NCI-H2196 treated with DMSO at 0.1 percent for 48 hours (cell line): ENCODE results near the gene MYH9.
"Not testable (repeated sequence)": the region's sequence is repeated elsewhere in the genome, so short reads cannot be mapped to it uniquely, and the experiment has no call there.

Experiments
- DNase-seq: peaks from one replicate; lab custom pipeline; 2025; ENCODE audit not compliant: unreplicated experiment; lab: John Stamatoyannopoulos, UW

Gene MYH9

DNA sequence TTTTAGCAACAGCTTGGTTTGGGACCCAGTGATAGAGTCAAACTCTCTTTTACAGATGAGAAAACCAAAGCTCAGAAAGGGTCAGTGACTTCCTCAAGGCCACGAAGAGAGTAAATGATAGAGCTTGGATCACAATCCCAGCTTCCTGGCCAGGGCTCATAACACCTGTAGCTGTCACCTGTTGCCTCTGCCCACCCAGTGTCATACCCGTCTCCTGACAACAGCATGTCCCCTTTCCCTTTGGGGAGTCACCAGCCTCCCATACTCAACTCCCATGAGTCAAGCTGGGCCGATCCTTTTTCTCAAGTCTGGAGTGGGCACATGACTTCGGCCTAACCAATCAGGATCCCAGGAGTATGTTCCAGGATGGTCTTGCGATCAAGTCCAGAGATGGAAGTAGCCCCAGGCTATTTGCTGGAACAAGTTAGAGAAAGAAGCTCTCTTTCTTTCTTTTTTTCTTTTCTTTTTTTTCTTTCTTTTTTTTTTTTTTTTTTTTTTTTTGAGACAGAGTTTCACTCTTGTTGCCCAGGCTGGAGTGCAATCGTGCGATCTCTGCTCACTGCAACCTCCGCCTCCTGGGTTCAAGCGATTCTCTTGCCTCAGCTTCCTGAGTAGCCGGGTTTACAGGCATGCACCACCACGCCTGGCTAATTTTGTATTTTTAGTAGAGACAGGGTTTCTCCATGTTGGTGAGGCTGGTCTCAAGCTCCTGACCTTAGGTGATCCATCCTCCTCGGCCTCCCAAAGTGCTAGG, 27.8 kb upstream of the MYH9 start:
- DNase-seq: no peak

DNA sequence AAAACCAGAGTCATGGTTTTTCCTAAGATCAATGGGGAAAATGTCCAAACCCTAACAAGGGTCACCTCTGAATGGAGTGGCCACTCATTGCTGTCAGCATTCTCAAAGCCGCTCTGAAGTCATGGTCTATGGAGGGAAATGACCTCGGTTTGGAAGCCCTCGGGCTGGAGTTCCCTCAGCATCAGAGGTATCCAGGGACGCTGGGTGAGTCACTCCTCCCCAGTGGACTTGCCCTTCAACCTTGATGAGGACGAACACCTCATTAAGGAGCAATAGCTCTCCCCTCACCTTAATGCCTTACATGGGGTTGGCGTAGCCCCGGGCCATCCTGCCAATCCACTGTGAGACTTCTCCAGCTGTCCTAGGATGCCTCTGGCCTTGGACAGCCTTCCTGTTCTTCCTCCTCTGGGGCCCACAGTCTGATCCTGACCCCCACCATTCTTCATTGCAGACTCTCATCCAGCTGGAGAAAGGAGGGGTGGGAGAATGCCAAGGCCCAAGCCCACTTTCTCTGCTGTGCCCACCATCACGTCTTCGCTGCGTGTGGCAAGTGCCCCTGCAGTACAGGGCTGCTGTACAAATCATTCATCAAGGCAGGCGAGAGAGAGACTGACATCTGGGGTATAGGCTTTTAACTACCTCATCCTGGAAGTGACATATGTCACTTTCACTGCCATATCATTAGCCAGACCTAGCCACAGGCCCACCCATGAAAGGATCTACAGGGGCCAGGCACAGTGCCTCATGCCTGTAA, 25.4 kb upstream of the MYH9 start:
- DNase-seq: no peak

DNA sequence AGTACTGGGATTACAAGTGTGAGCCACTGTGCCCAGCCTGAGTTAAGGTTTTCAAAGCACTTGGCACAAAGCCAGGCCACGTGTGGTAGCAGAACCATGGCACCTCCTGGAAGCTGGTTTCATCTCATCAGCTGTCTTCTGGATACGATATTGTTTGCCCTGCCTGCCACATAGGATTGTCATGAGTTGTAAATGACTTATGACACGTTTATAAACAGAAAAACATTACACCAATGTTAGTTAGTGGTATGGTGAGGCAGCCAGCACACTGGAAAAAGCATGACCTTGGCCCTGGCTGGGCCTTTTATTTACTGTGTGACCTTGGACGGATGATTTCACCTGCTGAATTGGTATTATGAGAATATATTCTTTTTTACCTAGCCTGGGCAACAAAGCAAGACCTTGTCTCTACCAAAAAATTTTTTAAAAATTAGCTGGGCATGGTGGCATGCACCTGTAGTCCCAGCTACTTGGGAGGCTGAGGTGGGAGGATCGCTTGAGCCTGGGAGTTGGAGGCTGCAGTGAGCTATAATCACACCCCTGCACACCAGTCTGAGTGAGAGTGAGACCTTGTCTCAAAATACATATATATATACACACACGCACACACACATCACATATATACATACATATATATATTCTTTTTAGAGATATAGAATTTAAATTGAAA, 24.0 kb upstream of the MYH9 start:
- DNase-seq: no peak

DNA sequence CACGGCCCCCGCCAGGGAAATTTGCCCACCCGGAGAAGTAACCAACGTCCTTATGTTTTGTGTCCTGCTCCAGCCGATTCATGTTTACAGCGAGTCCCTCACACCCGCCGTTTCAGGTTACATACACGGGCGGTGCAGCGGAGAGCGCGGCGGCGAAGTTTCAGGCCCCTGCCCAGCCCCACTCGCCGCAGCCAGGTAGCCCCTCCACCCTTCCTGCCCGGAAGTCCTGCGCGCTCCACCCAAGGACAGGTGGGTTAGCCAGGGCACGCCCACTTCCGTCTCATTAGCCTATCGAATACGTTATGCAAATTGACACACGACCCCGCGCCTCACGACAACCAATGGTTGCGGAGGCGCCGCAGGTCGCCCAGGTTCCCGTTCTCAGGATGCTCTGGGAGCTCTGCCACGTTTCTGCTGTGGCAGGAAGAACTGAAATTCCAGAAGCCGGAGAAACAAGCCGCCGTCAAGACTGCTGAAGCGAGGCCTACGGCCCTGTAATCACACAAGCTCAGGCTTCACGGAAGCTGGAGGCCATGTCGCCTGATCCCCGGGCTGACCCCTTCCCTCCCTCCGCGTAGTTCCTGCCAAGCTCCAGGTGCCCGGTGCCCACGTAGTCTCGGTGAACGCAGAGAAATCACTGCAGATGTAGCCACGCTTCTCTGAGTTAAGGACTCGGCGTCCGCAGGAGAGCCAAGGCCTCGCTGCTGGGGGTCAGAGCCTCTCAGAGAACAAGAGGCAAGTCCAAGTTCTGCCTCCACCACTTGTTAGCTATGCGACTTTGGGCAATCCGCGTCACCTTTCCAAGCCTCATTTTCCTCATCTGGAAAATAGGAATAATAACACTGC, 22.4 kb upstream of the MYH9 start:
- DNase-seq: peak; percentile 85

DNA sequence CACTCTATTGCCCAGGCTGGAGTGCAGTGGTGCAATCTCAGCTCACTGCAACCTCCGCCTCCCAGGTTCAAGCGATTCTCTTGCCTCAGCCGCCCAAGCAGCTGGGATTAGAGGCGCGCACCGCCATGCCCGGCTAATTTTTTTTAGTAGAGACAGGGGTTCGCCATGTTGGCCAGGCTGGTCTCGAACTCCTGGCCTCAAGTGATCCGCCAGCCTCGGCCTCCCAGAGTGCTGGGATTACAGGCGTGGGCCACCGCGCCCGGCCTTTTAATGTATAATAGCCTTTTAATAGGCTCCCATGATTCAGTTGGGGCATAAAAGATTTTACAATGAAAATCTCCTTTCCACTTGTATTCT, 21.8 kb upstream of the MYH9 start:
- DNase-seq: not testable (repeated sequence)

DNA sequence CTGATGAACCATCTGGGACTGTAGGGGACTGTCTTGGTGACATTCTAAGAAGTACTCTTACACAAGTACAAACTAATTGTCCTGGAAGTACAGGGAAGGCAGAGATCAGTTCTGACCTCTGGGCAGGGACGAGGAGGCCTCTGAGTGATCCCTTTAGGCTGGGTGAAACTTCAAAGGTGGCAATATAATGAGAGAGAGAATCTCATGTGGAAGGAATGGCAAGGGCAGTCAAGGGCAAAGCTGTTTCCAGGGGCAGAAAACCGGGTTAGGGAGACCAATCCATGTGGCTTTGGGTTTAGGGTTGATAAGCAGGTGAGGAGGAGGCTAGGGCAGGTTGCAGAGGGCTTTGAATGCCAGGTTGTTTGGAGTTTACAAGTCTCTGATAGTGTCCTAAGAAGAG, 21.3 kb upstream of the MYH9 start:
- DNase-seq: no peak

DNA sequence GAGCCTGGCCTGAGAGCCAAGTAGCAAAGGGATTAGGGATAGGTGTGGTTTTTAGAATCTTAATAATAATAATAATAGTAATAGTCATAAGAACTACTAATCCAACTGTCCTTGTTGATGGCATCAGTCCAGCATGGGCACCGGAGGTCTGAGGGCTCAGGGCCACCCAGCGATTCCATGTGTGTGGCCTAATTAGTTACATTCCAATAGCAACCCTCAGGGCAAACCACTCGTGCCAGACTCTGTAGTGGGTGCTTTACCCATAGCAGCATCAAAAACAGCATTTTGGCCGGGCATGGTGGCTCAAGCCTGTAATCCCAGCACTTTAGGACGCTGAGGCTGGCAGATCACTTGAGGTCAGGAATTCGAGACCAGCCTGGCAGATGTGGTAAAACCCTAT, 19.0 kb upstream of the MYH9 start:
- no peak for DNase-seq

DNA sequence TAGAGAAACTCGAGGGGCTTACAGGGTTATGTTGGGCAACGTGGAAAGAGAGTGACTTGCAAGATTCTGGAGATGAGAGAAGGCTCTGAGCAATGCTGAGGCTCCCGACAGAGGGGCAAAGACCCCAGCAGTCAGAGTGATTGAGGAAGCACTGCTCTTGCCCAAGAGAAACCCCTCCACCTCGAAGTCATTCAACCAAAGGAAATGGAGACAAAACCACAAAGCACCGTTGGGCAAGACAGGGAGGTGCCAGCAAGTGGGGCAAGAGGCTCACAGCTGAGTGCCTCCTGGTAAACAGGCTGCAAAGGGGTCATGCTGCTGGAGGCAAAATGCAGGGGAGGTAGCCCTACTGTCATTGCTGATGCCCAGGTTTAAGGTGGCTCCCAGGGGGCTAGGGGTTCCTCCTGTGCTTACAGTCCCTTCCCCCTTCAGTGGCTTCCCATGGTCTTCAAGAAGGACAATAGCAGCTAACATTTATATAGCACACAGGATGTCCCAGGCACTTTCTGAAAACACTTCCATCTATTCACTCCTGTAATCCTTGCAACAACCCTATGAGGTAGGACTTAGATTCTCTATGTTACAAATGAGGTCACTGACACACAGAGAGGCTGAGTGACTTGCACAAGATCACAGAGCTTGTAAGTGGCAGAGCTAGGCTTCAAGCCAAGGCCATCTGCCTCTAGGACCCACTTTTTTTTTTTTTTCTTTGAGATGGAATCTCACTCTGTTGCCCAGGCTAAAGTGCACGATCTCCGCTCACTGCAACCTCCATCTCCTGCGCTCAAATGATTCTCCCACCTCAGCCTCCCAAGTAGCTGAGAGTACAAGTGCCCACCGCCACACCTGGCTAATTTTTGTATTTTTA, 18.1 kb upstream of the MYH9 start:
- no peak for DNase-seq

DNA sequence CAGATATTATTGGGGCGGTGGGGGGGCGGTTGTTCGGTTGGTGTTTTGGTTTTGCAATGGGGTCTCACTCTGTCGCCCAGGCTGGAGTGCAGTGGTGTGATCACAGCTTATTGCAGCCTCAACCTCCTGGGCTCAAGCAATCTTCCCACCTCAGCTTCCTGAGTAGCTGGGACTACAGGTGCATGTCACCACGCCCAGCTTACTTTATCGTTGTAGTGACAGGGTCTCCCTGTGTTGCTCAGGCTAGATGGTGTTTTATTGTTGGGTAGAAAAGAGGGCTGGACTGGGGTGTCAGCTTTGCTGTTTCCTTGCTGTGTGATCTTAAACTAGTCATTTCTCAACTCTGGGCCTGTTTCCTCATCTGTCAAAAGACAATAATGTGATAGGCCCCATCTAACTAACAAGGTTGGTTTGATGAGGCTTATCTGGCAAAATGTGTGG, 17.5 kb upstream of the MYH9 start:
- no peak for DNase-seq

DNA sequence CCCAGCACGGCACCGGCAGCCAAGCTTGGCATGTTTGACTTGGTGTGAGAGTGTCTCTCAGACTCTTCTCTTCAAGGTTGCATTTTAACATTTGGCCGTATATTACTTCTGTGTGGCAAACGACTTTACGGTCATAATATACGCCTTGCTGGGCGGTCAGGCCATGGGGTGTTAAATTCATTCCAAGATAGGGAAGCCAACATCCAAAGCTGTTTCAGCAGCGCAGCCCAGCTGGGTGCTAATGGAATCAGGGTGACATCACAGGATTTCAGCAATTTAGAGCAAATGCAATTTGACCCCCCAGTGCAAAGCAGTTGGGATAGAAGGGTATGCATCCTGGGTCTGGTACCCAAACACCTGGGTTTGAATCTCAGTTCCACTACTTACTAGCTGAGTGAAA, 16.7 kb upstream of the MYH9 start:
- no peak for DNase-seq

DNA sequence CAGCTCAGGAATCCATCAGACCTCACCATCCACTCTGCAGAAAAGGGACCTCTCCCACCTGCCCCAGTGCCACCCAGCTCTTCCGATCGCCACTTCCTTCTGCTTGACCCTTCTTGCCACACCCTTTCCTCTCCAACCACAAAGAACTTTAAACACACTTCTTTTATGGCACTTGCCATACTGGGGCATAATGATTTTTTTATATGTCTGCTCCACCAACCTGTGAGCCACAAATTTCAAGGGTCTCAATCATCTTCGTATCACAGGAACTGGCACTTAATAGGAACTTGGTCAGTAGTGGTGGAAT, 11.7 kb upstream of the MYH9 start:
- no peak for DNase-seq

DNA sequence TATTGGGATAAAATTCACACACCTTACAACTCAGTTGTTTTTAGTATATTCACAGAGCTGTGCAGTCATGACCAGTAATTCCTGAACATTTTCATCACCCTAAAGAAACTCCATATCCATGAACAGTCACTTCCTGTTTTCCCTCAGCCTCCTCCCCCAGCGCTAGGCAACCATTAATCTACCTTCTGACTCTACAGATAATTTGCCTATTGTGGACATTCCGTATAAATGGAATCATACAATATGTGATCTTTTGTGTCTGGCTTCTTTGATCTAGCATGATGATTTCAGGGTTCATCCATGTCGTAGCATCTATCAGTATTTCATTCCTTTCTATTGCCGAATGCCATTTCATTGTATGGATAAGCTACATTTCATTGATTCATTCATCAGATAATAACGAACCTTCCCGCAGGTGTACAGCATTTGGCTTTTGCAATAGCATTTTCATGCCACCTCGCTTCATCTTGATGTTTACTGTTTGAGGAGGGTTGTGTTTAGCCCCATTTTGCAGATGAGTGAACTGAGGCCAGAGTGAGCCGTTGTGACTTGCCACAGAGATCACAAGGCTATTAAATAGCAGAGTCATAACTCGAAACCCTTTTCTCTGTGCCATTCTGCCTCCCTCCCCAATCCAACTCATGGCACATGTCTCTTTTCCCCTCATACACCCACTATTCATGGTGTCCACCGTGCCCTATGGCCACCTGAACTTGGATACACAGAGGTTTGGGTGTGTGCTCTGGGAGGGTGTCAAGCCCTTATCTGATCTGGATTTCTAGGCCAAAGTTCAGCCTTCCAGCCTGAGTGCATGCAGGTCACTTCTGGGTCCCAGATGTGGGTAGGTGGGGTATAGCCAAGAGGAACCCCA, 11.1 kb upstream of the MYH9 start:
- no peak for DNase-seq

DNA sequence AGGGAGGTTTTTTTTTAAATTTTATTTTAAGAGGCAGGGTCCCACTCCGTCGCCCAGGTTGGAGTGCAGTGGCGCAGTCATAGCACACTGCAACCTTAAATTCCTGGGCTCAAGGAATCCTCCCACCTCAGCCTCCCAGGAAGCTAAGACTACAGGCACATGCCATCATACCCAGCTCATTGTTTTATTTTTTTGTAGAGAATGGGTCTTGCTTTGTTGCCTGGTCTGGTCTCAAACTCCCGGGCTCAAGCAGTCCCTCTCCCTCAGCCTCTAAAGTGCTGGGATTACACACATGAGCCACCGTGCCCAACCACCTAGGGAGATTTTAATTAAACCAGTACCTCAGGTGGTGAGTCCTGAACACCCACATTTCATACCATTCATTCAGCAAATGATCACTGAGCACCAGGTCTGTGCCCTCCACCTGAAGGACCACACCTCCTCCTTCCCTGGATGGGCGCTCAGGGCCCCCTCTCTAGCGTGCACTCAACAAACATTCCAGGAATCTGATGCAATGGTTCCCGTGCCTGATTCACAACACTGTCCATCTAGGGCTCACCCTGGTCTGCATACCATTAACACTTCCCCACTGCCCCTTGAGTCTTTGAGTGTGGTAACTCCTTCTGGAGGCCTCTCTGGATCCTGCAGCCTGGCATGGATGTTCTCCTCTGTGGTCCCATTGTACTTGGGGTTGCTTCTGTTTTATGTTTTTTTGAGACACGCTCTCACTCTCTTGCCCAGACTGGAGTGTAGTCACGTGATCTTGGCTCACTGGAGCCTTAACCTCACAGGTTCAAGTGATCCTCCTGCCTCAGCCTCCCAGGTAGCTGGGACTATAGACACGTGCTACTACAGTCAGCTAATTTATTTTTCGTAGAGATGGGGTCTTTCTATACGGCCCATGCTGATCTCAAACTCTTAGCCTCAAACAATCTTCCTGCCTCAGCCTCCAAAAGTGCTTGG, 9.6 kb upstream of the MYH9 start:
- DNase-seq: no peak

DNA sequence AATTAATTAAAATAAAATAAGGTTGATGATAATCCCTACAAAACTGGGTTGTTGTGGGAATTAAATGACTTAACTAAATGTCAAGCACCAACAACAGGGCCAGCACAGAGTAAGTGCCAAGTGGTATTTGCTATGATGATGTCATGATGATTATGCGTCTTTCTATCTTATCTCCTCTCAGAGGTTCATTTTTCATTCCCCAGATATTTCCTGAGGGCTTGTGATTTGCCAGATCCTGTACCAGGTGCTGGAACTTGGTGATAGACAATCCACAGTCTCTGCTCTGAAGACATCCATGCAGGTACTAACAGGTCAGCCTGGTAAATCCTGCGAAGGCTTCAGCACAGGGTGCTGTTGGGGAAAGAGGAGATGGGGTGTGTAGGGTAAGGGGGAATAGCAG, 8.1 kb upstream of the MYH9 start:
- no peak for DNase-seq

DNA sequence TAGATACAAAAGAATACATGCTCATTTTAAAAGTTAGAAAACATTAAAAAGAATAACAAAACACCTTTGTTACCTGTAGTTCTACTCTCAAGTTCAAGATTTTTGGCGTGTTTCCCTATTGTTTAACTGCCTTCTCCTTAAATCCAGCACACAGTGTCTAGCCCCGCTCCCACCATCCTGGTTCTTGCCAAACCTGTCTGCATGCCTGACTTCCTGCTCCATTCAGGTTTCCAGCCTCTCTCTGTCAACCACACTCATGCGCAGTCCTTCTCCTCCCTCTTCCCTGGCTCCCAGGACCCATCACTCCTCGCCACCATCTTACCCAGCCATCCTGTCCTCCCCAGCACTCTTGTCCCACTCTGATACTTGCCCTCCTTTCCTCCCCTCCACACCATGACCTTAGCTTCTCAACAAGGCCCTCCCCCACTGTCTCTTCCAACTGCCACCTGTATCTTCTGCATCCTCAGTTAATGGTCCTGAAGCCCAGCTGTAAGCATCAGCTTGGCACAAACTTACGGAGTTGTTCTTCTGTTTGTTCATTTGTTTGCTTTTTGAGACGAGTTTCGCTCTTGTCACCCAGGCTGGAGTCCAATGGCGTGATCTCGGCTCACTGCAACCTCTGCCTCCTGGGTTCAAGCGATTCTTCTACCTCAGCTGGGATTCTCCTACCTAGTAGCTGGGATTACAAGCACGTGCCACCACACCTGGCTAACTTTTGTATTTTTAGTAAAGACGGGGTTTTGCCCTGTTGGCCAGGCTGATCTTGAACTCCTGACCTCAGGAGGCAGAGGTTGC, 7.5 kb upstream of the MYH9 start:
- DNase-seq: peak; percentile 60

DNA sequence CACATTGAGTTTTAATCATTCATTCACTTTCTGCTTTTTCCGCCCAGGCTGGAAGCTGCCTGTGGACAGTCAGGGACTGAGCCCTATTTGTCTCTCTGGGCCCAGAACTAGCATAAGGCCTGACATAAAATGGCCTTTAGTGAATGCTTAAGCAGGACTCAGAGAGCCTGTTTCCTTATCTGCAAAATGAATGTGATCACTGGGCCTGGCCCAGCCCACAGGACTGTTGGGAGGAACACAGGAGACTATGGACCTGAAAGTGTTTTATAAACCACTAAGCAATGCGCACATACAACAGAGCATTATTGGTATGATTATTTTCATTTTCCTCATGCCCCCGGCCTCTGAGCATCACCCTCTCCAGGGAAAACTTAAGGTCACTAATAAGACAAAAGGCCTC, 3.9 kb upstream of the MYH9 start:
- no peak for DNase-seq

DNA sequence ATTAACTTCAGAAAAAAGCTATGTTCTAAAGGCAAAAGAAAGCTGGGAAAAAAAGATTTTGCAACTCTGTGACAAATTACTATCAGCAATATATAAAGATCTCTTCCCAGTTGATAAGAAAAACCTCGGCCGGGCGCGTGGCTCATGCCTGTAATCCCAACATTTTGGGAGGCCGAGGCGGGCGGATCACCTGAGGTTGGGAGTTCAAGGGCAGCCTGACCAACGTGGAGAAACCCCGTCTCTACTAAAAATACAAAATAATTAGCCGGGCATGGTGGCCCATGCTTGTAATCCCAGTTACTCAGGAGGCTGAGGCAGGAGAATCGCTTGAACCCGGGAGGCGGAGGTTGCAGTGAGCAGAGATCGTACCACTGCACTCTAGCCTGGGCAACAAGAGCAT, 1.4 kb upstream of the MYH9 start:
- not testable (repeated sequence) for DNase-seq

DNA sequence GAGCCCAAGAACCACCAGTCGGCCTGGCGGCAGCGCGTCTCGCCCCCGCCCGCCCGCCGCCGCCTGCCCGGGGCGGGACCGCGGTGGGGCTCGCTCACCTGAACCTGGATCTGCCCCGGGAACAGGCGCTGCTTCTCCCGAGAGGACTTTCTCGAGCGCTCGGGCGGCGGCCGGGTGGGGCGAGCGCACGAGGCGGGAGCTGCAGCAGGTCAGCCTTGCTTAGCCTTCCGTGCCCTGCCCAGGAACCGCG, 133 bp downstream of the MYH9 start:
- DNase-seq: no peak
